Measurements from ENCODE around the gene GTF2A1L.
A peak's percentile ranks its signal among the peaks of the same experiment; 100 is the strongest.
"Not testable (repeated sequence)": the region's sequence is repeated elsewhere in the genome, so short reads cannot be mapped to it uniquely, and the experiment has no call there.

GTF2A1L gene

DNA sequence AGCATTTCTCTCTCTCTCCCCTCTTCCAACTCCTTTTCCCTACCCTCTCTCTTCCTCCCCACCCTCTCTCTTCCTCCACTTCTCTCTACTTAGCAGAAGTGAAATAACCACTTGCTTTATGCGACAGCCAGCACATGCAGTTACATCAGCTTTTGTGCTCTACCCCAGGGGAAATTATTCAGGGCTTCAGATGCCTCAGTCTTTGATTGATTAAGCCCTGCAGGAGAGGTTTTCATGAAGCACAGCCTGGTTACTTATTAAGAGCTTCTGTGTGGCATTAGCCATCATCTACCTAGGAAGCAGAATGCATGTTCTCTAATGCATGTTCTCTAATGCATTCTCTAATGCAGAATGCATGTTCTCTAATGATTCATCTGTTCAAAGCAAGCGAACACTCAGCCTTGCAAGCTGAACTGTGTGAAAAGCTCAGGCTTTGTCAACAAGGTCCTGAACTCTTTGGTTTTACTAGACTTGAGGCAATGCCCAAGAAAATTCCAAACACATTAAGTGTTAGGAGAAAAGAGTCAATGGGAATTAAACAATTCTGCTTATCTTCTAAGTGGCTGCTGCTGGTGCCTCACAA is 81.8 kb downstream of the GTF2A1L start:
- DNase-seq (ENCODE audit: low read depth), result no peak

DNA sequence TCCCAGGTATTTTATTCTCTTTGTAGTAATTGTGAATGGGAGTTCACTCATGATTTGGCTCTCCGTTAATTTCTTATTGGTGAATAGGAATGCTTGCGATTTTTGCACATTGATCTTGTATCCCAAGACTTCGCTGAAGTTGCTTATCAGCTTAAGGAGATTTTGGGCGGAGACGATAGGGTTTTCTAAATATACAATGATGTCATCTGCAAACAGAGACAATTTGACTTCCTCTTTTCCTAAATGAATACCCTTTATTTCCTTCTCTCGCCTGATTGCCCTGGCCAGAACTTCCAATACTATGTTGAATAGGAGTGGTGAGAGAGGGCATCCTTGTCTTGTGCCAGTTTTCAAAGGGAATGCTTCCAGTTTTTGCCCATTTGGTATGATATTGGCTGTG is 86.0 kb downstream of the GTF2A1L start:
- not testable (repeated sequence) for DNase-seq (ENCODE audit: low read depth)

GRCh38 chr2:48707466-48707865 is 89.8 kb downstream of the GTF2A1L start:
- DNase-seq (ENCODE audit: low read depth), result no peak

DNA sequence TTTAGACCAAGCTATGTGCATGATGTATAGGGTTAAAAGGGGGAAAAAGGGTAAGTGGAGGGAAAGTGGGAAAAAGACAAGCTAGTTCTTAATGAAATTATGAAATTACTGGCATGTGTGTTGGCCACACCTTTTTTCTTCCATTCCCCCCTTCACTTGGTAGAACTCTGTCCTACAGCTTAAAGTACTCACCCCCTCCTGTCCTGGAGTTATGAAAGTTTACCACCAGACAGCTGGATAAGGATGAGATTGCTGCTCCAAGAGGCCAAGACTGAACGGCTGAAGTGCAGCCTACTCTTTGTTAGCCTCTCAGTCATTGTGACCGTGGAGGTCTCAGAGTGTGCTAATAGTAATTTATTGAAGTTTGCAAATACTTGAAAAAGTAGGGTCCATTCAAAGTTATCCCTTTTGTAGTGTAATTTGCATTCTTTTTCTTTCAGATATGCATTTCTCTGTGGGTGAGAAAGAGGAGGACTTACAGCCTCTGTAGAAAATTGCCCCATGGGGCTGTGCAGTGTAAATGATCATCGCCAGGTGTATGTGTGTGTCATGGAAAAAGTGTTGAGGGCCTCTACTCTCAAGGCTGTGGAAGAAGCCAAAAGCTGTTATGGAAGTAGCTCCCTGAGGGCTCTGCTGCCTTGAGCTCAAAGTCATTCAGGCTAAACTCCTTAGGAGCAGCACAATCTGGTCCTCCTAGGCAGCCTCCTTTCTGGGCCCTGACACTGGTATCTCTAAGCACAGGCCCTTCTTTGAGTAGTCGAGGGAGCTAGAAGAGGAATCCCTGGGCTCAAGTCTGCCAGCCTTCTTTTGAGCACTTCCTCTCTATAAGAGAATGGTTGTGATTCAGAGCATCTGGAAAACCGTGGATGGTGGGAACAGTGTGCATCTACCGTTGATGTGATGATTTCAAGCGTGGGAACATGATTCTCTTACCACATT is 91.7 kb downstream of the GTF2A1L start:
- no peak for DNase-seq (ENCODE audit: low read depth)

DNA sequence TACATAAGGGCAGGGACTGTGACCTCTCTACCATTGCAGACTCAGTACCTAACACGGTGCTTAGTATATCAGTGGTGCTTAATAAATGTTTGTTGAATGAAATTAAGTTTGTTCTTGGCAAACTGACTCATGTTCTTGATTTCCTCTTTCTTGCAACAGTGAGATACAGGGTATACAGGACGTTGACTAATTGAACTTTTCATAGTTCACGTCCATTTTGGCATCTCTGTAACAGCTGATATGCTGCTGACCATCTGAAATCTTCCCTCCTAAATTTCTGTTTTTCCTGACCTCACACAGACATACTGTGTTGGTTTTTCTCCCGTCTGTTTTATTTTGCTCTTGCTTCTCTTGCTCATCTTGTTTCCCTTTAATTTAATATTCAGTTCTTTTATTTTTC is 93.7 kb downstream of the GTF2A1L start:
- DNase-seq (ENCODE audit: low read depth), result no peak

DNA sequence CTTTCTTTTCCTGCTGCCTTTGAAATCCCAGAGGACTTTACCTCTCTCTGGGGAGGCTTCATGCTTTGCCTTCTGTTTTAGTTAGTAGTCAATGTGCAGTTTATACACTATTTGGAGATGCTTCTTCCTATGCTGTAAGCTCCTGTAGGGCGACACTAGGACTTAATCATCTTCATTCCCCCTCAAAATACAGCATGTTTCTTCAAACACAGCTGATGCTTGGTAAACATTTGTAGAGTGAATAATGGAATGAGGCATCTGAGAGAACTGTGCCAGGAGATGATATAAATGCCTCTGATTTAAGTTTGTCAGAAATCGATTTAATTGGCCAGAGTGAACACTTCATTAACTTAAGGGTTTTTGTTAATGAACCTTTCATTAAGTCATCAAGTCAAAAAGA is 94.5 kb downstream of the GTF2A1L start:
- DNase-seq (ENCODE audit: low read depth), result no peak

GRCh38 chr2:48713647-48714046 is 96.0 kb downstream of the GTF2A1L start:
- no peak for DNase-seq (ENCODE audit: low read depth)

DNA sequence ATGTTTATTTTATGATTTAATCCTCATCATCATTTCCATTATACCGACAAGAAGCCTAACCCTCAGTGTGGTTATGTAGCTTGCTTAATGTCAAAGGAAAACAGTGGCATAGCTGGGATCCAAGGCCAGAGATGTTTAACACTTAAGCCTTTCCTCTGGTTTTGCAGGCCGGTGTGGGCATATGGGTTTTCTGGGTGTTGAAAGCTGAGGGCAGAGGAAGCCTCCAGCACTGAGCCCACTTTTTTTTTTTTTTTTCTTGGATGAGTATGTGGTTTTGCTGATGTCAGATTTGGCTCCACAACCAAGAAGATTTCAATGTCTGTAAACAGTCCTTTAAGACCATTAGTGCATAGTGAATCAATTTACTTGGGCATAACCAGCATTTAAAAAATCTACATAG is 96.6 kb downstream of the GTF2A1L start:
- no peak for DNase-seq (ENCODE audit: low read depth)

DNA sequence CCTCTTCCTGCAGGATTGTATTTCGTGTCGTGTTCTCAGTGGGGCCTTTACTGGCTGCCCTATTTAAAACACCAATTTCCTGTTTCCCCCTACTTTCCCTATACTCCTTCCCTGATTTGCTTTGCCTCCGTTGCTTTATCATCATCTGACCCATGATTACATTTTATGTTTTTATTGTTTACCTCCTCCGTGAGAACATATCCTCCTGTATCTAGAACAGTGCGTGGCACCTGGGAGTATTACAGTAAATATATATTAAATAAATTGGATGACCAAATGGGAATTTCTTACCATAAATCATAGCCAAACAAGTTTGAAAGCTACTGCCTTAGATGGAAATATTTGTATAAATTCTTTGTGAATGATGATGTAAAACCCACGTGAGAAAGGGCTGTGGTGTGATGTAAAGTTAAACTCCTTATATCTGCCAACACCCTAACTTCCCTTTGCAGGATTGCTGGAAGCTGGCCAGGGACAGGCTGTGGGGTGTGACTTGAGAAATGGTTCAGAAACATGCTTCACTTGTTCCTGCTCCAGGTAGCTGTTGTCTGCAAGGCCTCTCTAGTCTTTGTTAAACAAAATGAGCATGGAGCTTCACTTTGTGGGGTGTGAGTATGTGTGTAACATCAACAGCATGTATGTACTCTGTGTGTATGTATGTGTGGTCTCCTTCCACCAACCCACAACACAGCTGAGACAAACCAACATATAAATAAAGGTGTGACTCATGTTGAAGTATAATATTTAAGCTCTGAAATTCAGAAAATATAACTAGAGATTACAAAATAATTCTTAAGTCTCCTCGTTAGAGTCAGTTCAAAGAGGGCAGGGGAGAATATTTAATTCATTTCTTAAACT is 97.6 kb downstream of the GTF2A1L start:
- peak; percentile 11 for DNase-seq (ENCODE audit: low read depth)

DNA sequence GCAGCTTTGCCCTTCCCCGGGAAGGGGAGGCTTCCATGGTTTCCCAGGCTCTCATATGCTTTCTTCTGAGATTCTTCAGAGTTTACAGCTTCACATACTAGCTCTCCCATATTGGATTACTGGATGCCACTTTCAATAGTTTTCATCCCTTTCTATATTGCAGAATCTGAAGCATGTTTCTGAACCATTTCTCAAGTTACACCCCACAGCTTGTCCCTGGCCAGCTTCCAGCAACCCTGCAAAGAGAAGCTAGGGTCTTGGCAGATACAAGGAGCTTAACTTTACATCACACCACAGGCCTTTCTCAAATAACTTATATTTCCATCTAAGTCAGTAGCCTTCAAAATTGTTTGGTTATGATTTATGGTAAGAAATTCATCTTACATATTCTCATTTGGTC is 98.3 kb downstream of the GTF2A1L start:
- no peak for DNase-seq (ENCODE audit: low read depth)

DNA sequence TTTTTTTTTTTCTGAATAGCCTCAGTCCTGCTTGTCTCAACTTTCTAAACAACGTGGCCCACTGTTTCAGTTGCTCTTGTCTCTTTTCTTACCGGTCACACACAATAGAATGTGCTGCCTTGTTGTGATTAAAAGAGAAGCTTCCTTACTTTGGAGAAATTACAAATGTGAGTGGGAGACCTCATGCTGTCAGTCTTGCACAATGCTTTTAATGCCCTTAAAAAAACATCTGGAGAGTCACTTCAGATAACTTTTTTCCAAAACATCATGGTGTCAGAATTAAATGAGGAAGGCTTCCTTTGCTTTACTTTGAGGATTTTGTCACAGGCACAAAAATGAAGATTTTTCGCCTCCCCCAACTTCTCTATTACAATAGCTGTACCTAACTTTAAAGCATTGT is 100.2 kb downstream of the GTF2A1L start:
- DNase-seq (ENCODE audit: low read depth), result no peak

DNA sequence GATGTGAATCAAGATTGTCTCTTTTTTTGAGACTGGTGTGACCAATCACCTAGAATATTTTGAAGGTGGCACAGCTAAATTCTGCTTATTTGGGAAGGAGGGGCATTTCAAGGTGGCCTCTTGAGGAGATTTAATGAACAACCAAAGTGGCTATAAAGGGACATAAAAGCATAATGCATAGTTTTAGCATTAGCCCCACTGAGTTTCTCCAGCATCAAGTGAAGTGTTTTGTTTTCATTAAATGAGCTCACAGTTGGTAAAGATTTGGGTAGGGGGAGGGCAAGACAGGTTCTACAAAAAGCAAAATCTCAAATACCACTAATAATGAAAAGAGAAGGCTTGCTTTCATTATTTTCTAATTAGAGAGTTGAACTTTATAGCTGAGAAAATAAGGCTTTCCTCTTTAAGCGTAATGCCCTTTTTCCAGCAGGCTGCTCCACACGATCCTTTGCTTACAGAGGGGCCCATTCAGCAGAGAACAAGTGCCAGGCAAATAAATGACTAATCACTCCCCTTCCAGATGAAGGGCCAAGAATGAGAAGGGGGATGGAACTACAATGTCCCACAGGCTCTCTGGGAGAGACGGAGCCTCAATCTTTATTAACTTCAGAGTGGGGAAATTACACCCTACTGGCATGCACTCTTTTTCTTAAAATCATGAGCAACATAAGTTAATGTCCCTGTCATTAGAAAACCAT is 102.0 kb downstream of the GTF2A1L start:
- DNase-seq (ENCODE audit: low read depth), result no peak

DNA sequence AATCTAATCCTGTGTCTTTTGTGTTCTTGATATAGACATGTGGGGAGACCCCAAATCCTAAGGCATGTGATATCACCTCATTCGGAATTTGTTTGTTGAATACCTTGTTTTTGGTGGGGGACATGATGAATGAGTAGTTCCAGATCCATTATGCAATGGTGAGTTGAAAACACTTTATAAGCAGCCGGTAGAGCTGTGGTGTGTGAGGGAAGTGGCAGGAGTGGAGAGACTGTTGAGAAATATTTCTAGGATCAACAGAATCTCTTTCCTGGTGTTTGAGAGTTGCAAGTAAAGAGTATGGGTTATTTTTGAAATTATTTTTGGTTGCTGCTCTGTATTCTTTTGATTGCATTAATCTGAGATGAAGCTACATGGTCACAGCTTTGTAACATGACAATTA is 103.5 kb downstream of the GTF2A1L start:
- no peak for DNase-seq (ENCODE audit: low read depth)

DNA sequence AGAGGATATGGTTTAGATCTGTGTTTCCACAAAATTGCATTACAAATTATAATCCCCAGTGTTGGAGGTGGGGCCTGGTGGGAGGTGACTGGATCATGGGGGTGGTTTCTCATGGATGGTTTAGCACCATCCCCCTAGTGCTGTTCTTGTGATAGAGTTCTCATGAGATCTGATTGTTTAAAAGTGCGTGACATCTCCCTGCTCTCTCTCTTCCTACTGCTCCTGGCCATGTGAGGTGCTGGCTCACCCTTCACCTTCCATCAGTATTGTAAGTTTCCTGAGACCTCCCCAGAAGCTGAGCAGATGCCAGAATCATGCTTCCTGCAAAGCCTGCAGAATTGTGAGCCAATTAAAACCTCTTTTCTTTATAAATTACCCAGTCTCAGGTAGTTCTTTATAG is 104.7 kb downstream of the GTF2A1L start:
- no peak for DNase-seq (ENCODE audit: low read depth)

DNA sequence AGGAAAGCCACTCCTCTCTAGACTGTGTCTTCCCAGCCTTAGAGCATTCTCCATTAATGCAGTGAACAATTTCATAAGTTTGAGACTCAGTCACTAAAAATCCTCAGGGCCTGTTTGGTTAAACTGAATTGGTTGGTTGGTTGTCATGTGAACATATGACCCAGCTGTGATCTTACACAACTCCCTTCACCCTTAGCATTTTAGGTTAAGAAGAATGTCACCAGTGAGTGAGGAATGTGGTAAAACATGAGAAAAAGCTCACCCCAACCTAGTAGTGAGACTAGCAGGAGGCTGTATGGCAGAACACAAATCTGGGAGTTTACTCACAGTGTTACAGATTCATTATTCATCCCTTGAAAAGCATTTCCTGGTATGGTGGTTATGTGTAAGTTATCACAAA is 105.5 kb downstream of the GTF2A1L start:
- DNase-seq (ENCODE audit: low read depth), result no peak

DNA sequence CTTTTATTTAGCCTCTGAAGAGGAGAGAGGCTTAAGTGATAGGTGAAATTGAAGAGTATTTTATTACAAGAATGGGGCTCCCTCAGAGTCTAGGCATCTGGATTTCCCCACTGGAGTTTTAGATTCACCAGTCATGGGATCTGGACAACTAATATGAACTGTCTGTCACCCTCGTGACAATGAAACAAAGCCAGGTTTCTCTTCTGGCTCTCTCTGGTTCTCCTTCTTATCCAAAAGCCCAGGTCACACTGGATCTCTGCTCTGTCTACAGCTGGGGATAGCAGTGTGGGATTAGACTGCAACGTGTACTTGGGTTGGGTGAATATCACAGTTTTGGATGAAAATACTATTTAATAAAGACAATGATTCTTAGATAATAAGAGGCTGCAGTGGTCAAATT is 106.6 kb downstream of the GTF2A1L start:
- DNase-seq (ENCODE audit: low read depth), result no peak

DNA sequence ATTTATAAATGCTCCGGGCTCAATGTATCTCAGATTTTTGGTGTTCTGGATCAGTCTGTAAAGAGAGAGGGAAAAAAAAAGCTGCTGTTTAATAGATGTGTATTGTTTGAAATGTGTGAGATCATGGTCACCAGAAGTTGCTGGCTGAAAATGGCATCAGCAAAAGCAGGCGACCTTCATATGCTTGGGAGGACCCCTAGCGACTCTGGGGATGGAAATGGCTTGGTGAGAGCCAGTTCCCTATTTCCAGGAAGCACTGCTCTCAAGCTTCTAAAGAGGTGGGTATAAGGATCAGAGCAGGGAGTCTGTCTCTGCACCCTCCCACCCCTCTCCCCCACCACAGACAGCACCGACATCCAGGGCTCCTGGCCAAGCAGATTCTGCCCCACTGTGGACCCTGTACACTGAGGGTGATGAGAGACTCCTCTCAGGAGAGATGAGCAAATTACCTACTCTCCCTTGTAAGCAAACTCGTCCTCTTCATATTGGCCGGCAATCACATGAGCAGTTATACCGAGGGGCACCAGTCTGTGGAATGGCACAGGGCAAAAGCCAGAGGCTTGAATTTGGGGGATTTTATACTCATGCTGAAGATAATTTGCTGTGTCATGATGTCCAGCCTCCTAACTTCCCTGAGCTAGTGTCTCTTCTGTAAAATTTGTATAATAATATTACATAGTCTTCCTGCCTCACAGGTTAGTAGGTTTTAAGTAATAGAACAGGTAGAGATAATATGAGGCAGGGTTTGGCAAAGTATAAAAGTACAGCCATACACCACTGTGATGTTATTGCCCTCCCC is 108.2 kb downstream of the GTF2A1L start:
- no peak for DNase-seq (ENCODE audit: low read depth)

DNA sequence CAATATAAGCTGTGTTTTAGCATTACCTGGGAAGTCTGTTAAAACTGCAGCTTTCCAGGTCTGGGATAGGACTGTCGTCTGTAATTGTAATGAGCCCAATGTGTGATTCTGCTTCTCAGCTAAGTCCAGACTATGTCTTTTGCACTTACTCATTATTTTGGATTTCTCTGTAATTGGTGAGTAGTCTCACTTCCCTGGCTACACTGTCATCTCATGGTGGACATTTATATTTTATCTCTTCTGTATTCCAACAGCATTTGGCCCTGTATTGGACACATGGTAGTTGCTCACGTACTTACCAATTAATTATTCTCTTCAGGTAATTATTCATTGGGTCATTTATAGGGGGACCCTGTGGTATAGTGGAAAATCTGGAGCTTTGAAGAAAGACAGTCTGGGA is 109.9 kb downstream of the GTF2A1L start:
- no peak for DNase-seq (ENCODE audit: low read depth)

DNA sequence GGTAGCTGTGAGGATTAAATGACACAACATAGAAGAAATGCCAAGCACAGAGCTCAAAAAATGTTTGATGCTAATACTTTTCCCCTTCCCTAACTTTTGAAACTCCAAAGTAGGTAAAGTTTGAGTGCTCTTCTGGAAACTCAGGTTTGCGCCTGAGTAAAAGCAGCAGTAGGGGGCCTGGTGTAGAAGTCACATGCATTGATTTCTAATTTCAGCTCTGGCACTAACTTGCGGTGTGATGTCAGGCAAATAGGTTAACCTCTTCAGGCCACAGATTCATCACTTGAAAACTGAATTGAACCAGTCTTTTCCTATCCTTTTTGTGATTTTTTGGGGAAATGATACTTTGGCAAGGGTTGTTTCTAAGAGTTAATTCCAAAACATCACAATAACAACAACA is 110.6 kb downstream of the GTF2A1L start:
- no peak for DNase-seq (ENCODE audit: low read depth)

DNA sequence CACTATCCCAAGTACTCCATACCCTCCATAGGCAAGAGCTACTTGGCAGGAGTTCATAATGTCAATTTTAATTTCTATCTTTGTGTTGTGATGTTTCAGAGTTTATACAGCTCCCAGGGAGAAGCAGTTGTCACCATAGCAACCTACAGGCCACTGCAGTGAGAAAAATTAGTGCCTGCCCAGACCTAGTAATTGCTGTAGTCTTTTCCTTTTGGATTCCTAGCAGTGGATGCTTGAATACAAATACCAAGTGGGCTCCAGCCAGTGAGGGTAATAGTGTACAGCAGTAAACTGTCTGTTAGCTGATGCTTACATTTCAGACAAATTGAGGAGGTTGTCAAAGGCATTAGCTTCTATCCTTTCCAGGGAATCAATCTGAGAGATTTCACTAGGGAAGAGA is 111.2 kb downstream of the GTF2A1L start:
- no peak for DNase-seq (ENCODE audit: low read depth)

All from CMK (cell line).